HG03159 (cell line): ENCODE measurements around the gene GJD2.

Source experiments
- ATAC-seq: cut with Tn5 transposase; IDR thresholded peaks from one replicate; pipeline ENCODE4 v1.9.1; 2021; ENCODE audit warnings: mild to moderate bottlenecking, moderate library complexity; ENCODE audit not compliant: unreplicated experiment

GJD2 gene

DNA sequence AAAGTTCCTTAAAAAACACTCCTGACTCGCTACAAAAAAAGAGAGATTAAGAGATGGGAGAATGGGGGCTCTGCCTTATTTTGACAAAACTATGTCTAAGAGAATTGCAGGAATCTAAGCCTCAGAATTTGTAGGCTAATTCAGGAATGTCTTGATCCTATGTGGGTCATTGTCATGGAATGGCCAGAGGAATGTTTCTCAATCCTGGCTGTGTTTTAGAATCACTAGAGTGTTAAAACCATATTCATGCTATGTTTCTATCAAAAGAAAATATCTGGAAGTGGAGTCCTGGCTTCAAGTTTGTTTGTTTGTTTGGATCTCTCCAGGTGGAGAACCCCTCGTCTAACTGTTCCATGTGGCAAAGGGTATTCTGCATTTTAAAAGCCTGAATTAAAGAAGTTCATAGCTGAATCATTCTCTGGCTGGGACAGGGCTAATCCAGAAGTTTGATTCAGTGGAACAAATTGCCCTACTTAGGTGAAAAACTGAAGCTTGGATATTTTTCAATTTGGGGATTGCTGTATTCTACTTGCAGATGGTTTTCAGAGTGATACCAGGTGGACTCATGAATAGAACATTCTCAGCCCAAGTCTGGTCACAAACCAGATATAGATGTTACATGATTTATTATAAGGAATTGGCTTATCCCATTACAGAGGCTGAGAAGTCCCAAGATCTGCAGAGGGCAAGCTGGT lies 28.2 kb downstream of the GJD2 start:
- ATAC-seq = no peak

DNA sequence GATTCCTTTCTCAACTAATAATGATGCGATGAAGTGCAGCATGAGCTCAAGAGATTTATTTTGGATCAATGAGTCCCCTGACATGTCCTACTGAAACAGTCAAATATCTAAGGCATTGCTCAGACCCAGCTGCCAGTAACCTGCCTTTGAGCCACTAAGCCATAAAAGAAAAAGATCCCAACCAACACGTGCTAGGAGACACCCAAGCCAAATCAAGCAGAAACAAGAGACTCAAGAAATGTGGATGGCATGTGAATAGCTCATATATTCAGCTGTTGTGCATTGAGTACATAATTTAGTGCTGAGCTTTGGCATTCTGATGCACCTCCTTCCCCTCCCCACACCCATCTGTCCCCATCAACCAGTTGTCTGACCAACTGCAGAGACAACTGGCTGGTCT lies 29.2 kb downstream of the GJD2 start:
- ATAC-seq = no peak

DNA sequence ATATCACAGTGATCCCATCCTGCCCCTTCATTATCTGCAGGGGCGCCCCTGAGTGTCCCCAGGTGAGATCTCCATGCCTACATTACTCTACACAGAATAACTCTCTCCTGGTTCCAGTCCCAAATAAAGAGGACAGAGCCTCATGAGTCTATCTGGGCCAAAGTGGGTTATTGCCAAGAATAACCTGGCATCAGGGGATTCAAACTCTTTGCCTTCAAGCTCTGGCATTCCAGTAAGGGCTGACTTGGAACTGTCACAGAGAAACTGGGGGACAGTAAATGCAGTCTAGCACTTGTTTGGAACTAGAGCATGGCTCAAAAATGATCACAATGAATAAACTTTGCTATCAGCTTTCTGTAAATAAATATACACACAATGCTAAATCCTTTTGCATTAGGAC lies 30.3 kb downstream of the GJD2 start:
- ATAC-seq = no peak

DNA sequence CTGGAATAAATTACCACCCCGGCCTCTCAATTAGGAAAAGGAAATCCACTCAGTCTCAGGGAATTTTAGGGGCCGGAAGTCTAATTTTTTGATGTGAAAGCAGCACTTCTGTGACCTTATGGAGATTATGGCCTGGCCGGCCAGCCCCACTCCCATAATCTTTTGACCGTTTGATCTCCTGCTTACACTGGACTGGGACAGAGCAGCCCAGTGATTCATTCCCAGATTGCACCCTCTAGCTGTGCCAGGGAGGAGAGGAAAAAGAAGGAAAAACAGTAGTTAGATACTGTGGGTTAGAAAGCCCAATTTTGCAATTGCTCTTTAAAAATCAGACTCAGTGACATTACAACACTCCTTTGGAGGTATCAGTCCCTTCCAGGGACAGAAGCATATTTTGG lies 32.4 kb downstream of the GJD2 start:
- ATAC-seq = no peak

GRCh38 chr15:34721802-34722438 lies 32.9 kb downstream of the GJD2 start:
- ATAC-seq = no peak

DNA sequence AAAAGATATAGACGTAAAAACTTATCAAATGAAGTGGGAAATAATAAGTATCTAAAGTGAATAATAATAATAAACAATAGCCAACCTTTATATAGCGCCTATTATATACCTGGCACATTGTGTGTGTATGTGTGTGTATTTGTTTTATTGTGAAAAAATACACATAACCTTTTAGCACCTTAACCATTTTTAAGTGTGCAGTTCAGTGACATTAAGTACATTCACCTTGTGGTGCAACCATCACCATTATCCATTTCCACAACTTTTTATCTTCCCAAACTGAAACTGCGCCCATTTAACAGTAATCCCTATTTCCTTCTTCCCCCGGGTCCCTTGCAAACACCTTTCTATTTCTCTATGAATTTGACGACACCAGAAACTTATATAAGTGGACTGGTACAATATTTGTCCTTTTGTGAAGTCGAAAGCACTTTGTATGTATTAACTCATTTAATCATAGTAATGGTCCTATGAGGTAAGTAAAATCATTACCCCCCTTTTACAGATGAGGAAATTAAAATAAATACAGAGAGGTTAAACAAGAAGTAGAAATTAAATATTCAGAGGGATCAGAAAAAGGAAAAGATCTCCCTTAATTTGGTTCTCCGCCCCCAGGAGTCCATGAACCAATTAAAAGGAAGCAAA lies 33.5 kb downstream of the GJD2 start:
- no peak for ATAC-seq

- ATAC-seq = no peak
Measured at GRCh38 chr15:34719695-34720094, 35.1 kb downstream of the GJD2 start.

DNA sequence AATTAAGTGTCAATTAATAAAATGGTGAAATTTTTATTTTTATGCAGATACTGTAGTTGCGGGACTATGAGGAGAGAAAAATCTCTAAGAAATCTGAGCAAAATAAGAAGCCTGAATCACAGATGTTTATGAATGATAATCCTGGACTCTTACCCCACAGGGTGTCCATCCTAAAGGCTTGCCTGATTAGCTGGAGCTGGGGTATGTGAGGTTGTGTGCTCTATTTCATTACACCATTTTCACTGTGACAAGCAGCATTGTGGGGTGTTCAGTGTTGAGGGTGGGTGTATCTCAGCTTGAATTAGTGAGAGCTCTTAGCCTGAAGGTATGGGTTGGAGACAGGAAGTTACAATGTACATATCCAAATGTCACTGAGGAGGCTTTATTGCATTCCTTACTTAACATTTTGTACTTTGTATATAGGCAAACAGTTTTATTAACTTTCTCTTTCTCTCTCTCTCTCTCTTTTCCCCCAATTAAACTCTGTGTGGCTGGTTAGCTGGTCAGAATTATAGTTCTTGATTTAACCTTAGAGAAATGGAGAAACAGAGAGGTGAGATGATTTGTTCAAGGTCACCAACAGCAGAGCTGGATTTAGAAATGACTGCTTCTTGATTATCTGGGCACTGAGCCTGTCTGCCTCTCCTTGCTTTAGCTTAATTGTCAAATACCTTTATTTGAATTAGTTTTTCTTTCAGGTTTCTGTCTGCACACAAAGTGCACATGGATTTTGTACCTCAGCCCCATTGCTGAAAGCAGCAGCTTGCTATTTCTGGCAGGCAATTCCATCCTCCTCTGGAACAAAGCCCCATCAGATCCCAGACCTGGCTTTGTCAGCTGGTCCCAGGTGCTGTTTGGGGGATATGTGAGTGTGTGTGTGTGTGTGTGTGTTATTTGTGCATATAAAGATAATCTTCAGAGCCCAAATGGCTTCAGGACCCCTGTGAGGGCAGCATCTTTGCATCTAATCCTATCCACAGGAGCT lies 35.8 kb downstream of the GJD2 start:
- no peak for ATAC-seq

DNA sequence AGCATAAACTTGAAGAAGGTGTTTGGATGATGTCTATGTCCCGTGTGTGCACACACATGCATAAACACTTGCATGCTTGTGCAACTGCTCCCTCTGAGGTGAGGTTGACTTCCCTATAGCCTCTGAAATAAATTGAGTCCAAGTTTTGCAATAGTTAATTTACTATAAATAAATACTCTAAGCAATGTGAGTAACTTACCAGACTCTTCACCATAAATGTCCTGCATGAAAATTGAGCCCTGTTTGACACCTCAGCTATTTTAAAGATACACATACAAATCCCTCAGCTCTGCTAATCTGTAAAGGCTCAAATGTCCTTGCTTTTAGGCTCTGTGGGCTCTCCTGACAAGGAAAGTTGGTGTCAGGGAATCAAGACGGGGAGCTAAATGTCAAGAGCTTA lies 37.1 kb downstream of the GJD2 start:
- no peak for ATAC-seq

DNA sequence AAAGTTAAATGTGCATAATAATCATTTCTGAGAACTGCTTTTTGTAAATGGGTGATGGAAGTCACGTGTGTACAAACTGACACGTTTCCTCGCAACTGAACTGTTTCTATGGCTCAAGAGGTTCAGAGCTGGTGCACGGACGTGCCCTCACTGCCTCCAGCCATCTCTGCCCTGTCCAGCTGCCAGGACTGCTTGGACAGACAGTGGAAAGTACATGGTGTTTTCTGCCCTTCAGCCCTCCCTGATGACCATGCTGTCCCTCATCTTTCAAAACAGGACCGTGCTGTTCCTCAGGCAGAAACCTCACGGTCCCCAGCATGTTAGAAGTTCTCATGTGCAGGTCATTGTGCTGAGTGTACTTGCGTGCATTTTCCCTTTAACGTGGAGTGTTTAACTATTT lies 38.7 kb downstream of the GJD2 start:
- ATAC-seq = no peak

DNA sequence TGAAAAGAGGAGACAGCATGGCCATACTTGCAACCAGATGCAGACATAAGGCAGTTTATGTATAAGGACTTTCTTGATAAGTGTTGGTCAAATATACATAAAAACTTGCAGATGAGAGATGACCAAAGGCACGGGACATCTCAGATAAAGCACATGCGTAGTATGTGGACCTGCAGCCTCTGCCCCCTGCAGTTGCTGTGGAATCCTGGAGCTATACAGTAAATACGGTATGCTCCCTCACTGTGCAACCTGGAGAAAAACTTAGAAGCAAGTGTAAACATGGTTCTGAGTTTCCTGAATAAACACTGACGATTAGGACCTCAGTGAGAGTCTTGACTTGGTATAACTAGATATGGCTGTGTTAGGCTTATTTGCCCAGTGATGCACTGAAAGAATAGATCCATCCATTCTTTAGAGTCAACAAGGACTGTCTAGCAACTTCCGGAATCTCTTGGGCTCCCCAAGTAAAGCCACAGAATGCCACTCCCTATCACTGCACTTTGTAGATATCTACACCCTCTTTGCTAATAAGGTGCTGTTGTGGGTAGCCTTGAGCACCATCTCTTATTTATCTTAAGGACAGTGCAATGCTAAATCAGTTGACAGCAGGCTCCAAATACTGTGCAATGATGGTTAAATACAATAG lies 40.2 kb downstream of the GJD2 start:
- no peak for ATAC-seq

- no peak for ATAC-seq
Measured at GRCh38 chr15:34713635-34714034, 41.2 kb downstream of the GJD2 start.

GRCh38 chr15:34709866-34710265 lies 44.9 kb downstream of the GJD2 start:
- ATAC-seq = no peak

GRCh38 chr15:34708422-34708821 lies 46.4 kb downstream of the GJD2 start:
- no peak for ATAC-seq

DNA sequence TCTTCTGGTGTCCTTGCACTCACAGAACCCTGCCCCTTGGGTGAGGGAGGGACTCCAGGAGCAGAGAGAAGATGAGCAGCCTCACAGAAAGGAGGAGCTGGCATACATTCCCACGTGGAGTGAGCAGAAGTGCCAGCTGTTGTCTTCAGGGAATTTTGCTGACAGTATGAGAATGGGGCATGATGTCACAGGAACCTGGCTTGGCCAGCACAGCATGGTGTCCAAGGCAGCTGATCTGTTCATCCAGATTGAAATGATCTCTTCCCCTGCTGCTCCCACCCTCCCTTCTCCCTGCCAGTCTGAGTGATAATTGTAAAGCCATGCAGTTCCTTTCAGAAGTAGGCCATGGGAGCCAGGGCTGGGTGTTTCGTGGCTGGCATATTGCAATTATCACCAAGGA lies 53.3 kb downstream of the GJD2 start:
- ATAC-seq = no peak
